Measurements from ENCODE around the gene GSC2.

DNA sequence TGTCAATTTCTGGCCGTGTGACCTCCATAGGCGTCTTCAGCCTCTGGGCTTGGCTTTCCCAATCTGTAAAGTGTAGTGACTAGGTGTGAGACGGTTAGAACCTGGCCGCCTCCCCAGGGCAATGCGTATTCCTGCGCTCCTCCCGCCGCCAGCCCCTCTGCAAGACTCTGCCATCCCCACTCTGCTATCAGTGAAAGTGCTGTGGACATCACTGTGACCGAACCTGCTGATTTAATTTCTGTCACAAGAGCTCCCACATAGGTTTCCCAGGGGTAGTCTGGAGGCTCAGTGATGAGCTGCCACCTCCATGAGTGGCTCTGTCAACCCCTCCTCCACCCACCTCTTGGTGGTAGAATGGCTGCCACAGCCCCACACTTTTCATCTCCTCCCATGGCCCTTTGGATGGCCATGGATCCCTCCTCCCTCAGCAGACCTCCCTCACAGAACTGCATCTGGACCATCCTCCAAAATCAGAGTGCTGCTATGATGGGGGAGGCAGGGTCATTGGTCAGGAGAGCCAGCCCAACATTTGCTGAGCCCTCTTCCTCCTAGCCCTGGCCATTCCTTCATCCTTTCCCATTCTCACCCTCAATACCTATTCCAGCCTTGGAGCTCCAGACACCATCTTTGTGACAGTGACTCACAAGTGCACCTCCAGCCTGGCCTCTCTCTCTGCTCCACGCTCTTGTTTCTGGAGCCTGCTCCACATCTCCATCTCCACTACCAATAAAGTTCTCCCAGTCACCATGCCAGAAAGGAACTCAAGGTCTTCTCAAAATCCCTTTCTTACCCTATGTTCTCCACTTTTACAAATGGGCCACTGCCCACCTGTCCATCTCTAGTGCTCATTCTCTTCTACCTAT lies 1.5 kb upstream of the GSC2 start:
- TF ChIP-seq CTCF (IDR thresholded peaks at IDR 0.05) (no peak), POLR2A (IDR thresholded peaks at IDR 0.05) (no peak), POLR2AphosphoS5 (IDR thresholded peaks at IDR 0.05) (no peak)

All from prostate gland (tissue), 2 donors.